A549 (cell line): ENCODE data around the gene NOS1. TPM values are rescaled to one million over a fixed set of nuclear protein-coding genes. Genes with fewer than 3 reads are reported as not detected.

ENCODE experiments used
- ATAC-seq, 2 experiments: fragments of 200-7000 bp in 1 of 2; fragments of >200 bp in 1 of 2; cut with Nextera tagmentation in 1 of 2; cut with Tn5 transposase in 1 of 2; 3 replicates each; pipeline versions ENCODE4 v1.8.0 to v1.9.1; 2018 to 2020; ENCODE audit warnings: mild to moderate bottlenecking in 1 of 2, moderate library complexity in 1 of 2
- CTCF ChIA-PET: fragments of 300-600 bp; sonication (Branson Sonifier 250); formaldehyde crosslinking; extraction: SDS; loops from one replicate; lab custom pipeline; 2021; ENCODE audit warnings: antibody characterized with exemption, inconsistent platforms; lab: Yijun Ruan, JAX
- POLR2A ChIA-PET: fragments of 350-600 bp; formaldehyde crosslinking; extraction: SDS; loops from one replicate; lab custom pipeline; 2021; ENCODE audit warnings: antibody characterized with exemption, inconsistent platforms; lab: Yijun Ruan, JAX
- DNase-seq, 2 experiments: peaks; one replicate each; pipeline versions ENCODE4 v3.0.0 to v3.0.0-alpha.2; 2011 to 2016; ENCODE audit warnings: low read depth in 1 of 2, low spot score in 1 of 2
- FAIRE-seq: peaks from 2 replicates; lab custom pipeline; 2011; peaks lifted over from hg19 to GRCh38; lab: Jason Lieb, UNC
- H3K27ac ChIP-seq, 2 experiments: fragments of >200 bp; sonication (Bioruptor Twin); formaldehyde crosslinking; 3 replicates each; pipeline ENCODE4 v1.5.1; 2016 to 2017
- H3K4me1 ChIP-seq: fragments of >200 bp; sonication (Bioruptor Twin); formaldehyde crosslinking; 3 replicates; pipeline ENCODE4 v1.6.1; 2016
- H3K4me2 ChIP-seq: fragments of >200 bp; sonication (Bioruptor Twin); formaldehyde crosslinking; 3 replicates; pipeline ENCODE4 v1.6.1; 2016
- H3K4me3 ChIP-seq: fragments of >200 bp; sonication (Bioruptor Twin); formaldehyde crosslinking; 3 replicates; pipeline ENCODE4 v1.5.1; 2016
- H3K9me3 ChIP-seq: fragments of >200 bp; sonication (Bioruptor Twin); formaldehyde crosslinking; 3 replicates; pipeline ENCODE4 v1.6.1; 2016
- BHLHE40 ChIP-seq: IDR thresholded peaks from 2 replicates; pipeline ENCODE4 v1.6.1; 2012; ENCODE audit warnings: low read depth, low read length, inconsistent platforms
- CHD2 ChIP-seq: fragments of 150-350 bp; IDR thresholded peaks from 2 replicates; pipeline ENCODE4 v1.6.1; 2014; ENCODE audit warnings: low read length; ENCODE audit not compliant: partially characterized antibody
- CTCF ChIP-seq: fragments of >200 bp; sonication (Bioruptor Twin); formaldehyde crosslinking; IDR thresholded peaks from 3 replicates; pipeline ENCODE4 v1.5.1; 2016
- EHF ChIP-seq: fragments of 250-450 bp; sonication (Bioruptor Pico); IDR thresholded peaks from 2 replicates; pipeline ENCODE4 v1.5.0; 2020; ENCODE audit warnings: mild to moderate bottlenecking
- ESRRA ChIP-seq: fragments of 150-350 bp; IDR thresholded peaks from 2 replicates; pipeline ENCODE4 v1.6.1; 2014; ENCODE audit warnings: mild to moderate bottlenecking, low read length, borderline replicate concordance
- HDAC2 ChIP-seq: fragments of 200-600 bp; sonication (generic); IDR thresholded peaks from 2 replicates; pipeline ENCODE4 v1.6.1; 2016
- JUN ChIP-seq, 2 experiments: fragments of >200 bp; sonication (Bioruptor Twin); formaldehyde crosslinking; IDR thresholded peaks; 2 replicates in 1 of 2; 3 replicates in 1 of 2; pipeline ENCODE4 v1.6.1; 2016 to 2017
- KDM5A ChIP-seq: fragments of 200-600 bp; sonication (generic); IDR thresholded peaks from 2 replicates; pipeline ENCODE4 v1.6.1; 2016; ENCODE audit warnings: antibody characterized with exemption, mild to moderate bottlenecking
- MAX ChIP-seq: IDR thresholded peaks from 2 replicates; pipeline ENCODE4 v1.6.1; 2012
- MAZ ChIP-seq: fragments of 150-350 bp; IDR thresholded peaks from 2 replicates; pipeline ENCODE4 v1.6.1; 2014; ENCODE audit warnings: antibody characterized with exemption, low read depth, low read length, borderline replicate concordance
- NPAS2 ChIP-seq: fragments of 250-450 bp; sonication (Bioruptor Pico); IDR thresholded peaks from 2 replicates; pipeline ENCODE4 v1.8.0; 2022; ENCODE audit warnings: mild to moderate bottlenecking, moderate library complexity, borderline replicate concordance
- PBX3 ChIP-seq: IDR thresholded peaks from 2 replicates; pipeline ENCODE4 v1.6.1; 2012
- RARB ChIP-seq: fragments of 250-450 bp; sonication (Bioruptor Pico); IDR thresholded peaks from 2 replicates; pipeline ENCODE4 v1.8.0; 2021; ENCODE audit warnings: mild to moderate bottlenecking, moderate library complexity
- RCOR1 ChIP-seq: fragments of 150-350 bp; IDR thresholded peaks from 2 replicates; pipeline ENCODE4 v1.6.1; 2014; ENCODE audit warnings: antibody characterized with exemption, low read length, low read depth
- REST ChIP-seq: fragments of 200-600 bp; sonication (generic); IDR thresholded peaks from 2 replicates; pipeline ENCODE4 v1.6.1; 2016; ENCODE audit warnings: antibody characterized with exemption, mild to moderate bottlenecking, moderate library complexity
- RFX5 ChIP-seq: fragments of 450-650 bp; IDR thresholded peaks from 2 replicates; pipeline ENCODE4 v1.7.1; 2014; ENCODE audit warnings: antibody characterized with exemption, mild to moderate bottlenecking, moderate library complexity
- RNF2 ChIP-seq: fragments of 200-600 bp; sonication (generic); IDR thresholded peaks from 2 replicates; pipeline ENCODE4 v1.6.1; 2016; ENCODE audit warnings: low read depth, mild to moderate bottlenecking, antibody characterized with exemption, moderate library complexity, borderline replicate concordance
- SMC3 ChIP-seq: fragments of >200 bp; sonication (Bioruptor Twin); formaldehyde crosslinking; IDR thresholded peaks from 3 replicates; pipeline ENCODE4 v1.6.1; 2018; ENCODE audit warnings: inconsistent platforms
- TFCP2L1 ChIP-seq: fragments of 250-450 bp; sonication (Bioruptor Pico); IDR thresholded peaks from 2 replicates; pipeline ENCODE4 v1.5.0; 2021; ENCODE audit warnings: mild to moderate bottlenecking
- ZNF302 ChIP-seq: fragments of 250-450 bp; sonication (Bioruptor Pico); IDR thresholded peaks from 2 replicates; pipeline ENCODE4 v1.9.0; 2021; ENCODE audit warnings: inconsistent platforms, mild to moderate bottlenecking, moderate library complexity
- WGBS: methylation state at CpG from one replicate; pipeline ENCODE4 v1.1.6; 2017; ENCODE audit errors: missing lambda C conversion rate; 5-methylcytosine and 5-hydroxymethylcytosine counted together
- polyA plus RNA-seq, 4 experiments: library from polyadenylated mRNA; depleted of rRNA in 3 of 4; stranded (reverse); fragments of >200 nt; fragmentation: RNase III in 1 of 4; extraction: RNeasy Plus Mini Kit Qiagen cat#74134 plus additional on column Dnase treatment in 1 of 4; gene quantifications; 2 replicates in 3 of 4; 3 replicates in 1 of 4; pipeline ENCODE4 v1.2.3, GENCODE V29; 2011 to 2017

The NOS1 gene
- polyA plus RNA-seq, 2 of the 4 experiments (the other 2 are of a cell fraction), result 0.10 to 0.39 TPM

- H3K27ac ChIP-seq, result peak overlapping the region in 1 of 2 experiments; percentile 4; a peak in 1 of 6 replicates
- peaks cover 22% of the 10 kb centered on the region for H3K4me1 ChIP-seq
- no peak overlapping the region for H3K4me3 ChIP-seq
- ChIA-PET CTCF (interaction anchor here (0.9 kb wide), 1 partner anchor 11 kb away, joined by 5 read pairs; no protein-coding TSS in a partner anchor), POLR2A (no interaction called here)
- FAIRE-seq, result no peak
- ATAC-seq, result no peak
- no peaks in the 10 kb centered on the region for H3K9me3 ChIP-seq
- no peak for TF ChIP-seq KDM5A
- TF ChIP-seq CTCF, result no peak
- no peak for TF ChIP-seq BHLHE40
- TF ChIP-seq RNF2, result no peak
- H3K4me2 ChIP-seq, result no peak overlapping the region
- DNase-seq, result no peak
- 94% methylated on average over 8 of the region's 8 CpGs for WGBS
These were observed 199.3 kb downstream of the NOS1 start for GRCh38 chr12:117162167-117162539.

- Histone ChIP-seq H3K9me3 (no peaks in the 10 kb centered on the region), H3K4me2 (no peak overlapping the region), H3K27ac (peak overlapping the region in 1 of 2 experiments; percentile 80; a peak in 1 of 6 replicates), H3K4me1 (peaks cover 22% of the 10 kb centered on the region), H3K4me3 (no peak overlapping the region)
- no peak for TF ChIP-seq MAX
- TF ChIP-seq ZNF302 (CRISPR knock-in tag), result no peak
- no peak for TF ChIP-seq CHD2
- TF ChIP-seq REST, result no peak
- TF ChIP-seq SMC3, result no peak
- TF ChIP-seq RARB, result no peak
- TF ChIP-seq RNF2, result no peak
- TF ChIP-seq ESRRA, result no peak
- no peak for TF ChIP-seq RCOR1
- no peak for TF ChIP-seq TFCP2L1 (CRISPR knock-in tag)
- no peak for TF ChIP-seq PBX3
- TF ChIP-seq NPAS2 (CRISPR knock-in tag), result no peak
- no peak for TF ChIP-seq JUN (IDR thresholded peaks at IDR 0.05)
- no peak for TF ChIP-seq MAZ
- TF ChIP-seq HDAC2, result no peak
- no peak for TF ChIP-seq RFX5
- TF ChIP-seq EHF (CRISPR knock-in tag), result no peak
- DNase-seq (no peak), ATAC-seq (no peak), FAIRE-seq (no peak)
- CTCF ChIA-PET, result no interaction called here
- 86% methylated on average over 10 of the region's 10 CpGs for WGBS
- POLR2A ChIA-PET, result no interaction called here
These were observed 199.8 kb downstream of the NOS1 start for GRCh38 chr12:117161460-117162166.
